ENCODE results near the gene CD2BP2. TPM values are rescaled to one million over a fixed set of nuclear protein-coding genes. Genes with fewer than 3 reads are reported as not detected.

The CD2BP2 gene
- total and polyA plus RNA-seq, 9 of the 15 experiments (the other 6 are each of a cell fraction or from before 2014, with no cell fraction given): 3.9 to 51.1 (median 32.8) TPM

GRCh38 chr16:30378236-30379157 is 23.4 kb upstream of the CD2BP2 start (continued):
- TF ChIP-seq ZNF609 (CRISPR knock-in tag; IDR thresholded peaks at IDR 0.05; ENCODE audit: borderline replicate concordance): peak; percentile 53; the same call in 1 of the 2 replicates

- no peak for FAIRE-seq
- TF ChIP-seq ZNF253 (CRISPR knock-in tag; conservative IDR thresholded peaks at IDR 0.05) (no peak), SNAPC5 (CRISPR knock-in tag; IDR thresholded peaks at IDR 0.05) (no peak), STAG1 (CRISPR knock-in tag; IDR thresholded peaks at IDR 0.05; ENCODE audit: borderline replicate concordance) (no peak), POLR2H (tag; IDR thresholded peaks at IDR 0.05; ENCODE audit: low read depth) (peak; percentile 90), RNF219 (CRISPR knock-in tag; IDR thresholded peaks at IDR 0.05) (no peak), MAFG (tag; conservative IDR thresholded peaks at IDR 0.05) (no peak; the same call in 1 of the 2 replicates), NCOR1 (IDR thresholded peaks at IDR 0.05) (no peak; the same call in 1 of the 2 replicates), NCOA4 (IDR thresholded peaks at IDR 0.05; ENCODE audit: partially characterized antibody) (no peak), ZFP30 (CRISPR knock-in tag; IDR thresholded peaks at IDR 0.05; ENCODE audit: borderline replicate concordance) (no peak), ETV5 (CRISPR knock-in tag; IDR thresholded peaks at IDR 0.05; ENCODE audit: low read depth) (peak; percentile 87)
These were observed 22.7 kb upstream of the CD2BP2 start for GRCh38 chr16:30377812-30378235.

More at GRCh38 chr16:30377812-30378235, 22.7 kb upstream of the CD2BP2 start:
- ChIA-PET CTCF (ENCODE audit: low intra/inter-chr PET ratio) (no interaction called here), POLR2A (interaction anchor here (0.6 to 2.3 kb wide), 6 partner anchors 13 to 519 kb away, joined by 3 to 6 read pairs (median 4); partner anchors contain the start of genes CD2BP2 and CTF1)
- no peaks in the 10 kb centered on the region for H3K9me3 ChIP-seq (replicated peaks; ENCODE audit: control insufficient read depth, insufficient read depth, low read depth, low read length)
- peak overlapping the region; percentile 92 for H3K27ac ChIP-seq (ENCODE audit: extremely low read depth, low read depth, low read length)
- H3K4me2 ChIP-seq (ENCODE audit: insufficient read depth, low read length): peak overlapping the region; percentile 81
- no peaks in the 10 kb centered on the region for H4K20me1 ChIP-seq (replicated peaks; ENCODE audit: control insufficient read depth, insufficient read depth, low read length)
- peaks cover 16% of the 10 kb centered on the region for H3K79me2 ChIP-seq (ENCODE audit: control insufficient read depth, insufficient read depth, low read length)
- BruUV-seq (replicated peaks): TSS peak; percentile 89
- H3K4me3 ChIP-seq: peak overlapping the region; percentile 55
- ATAC-seq (peak; percentile 47), DNase-seq (ENCODE audit: extremely low read depth in 1 of 4, low spot score in 3 of 4) (peak in 1 of 4 experiments; percentile 95)
- H3K9ac ChIP-seq (ENCODE audit: insufficient read depth in 1 of 2, low read depth in 2 of 2, low read length in 2 of 2): peak overlapping the region; percentile 81 to 88
- H3K27me3 ChIP-seq (ENCODE audit: control insufficient read depth in 2 of 2, insufficient read depth in 2 of 2, low read length in 2 of 2): no peaks in the 10 kb centered on the region
- H3K9me1 ChIP-seq (ENCODE audit: control insufficient read depth, insufficient read depth, low read length): no peaks in the 10 kb centered on the region
- H3K36me3 ChIP-seq (ENCODE audit: control insufficient read depth, insufficient read depth, low read length): peaks cover 7% of the 10 kb centered on the region; the same call in 1 of the 3 replicates
- H3K4me1 ChIP-seq (replicated peaks in 1 of 2; ENCODE audit: control insufficient read depth in 2 of 2, insufficient read depth in 2 of 2, low read length in 2 of 2): peaks cover 45 to 63% of the 10 kb centered on the region in 2 experiments
- peak overlapping the region; percentile 68 for H2AFZ ChIP-seq (ENCODE audit: low read depth, low read length)
- in situ Hi-C loops (cut with MboI) (no loop called here), intact Hi-C loops (cut with micrococcal nuclease) (loop anchor here (10.0 kb wide), 1 partner anchor 313 kb away; the partner anchor contains the start of gene ALDOA)
- under 1% methylated on average over 30 of the region's 39 CpGs for WGBS (ENCODE audit: insufficient coverage, low coverage, missing lambda C conversion rate)
